SH-SY5Y (cell line): ENCODE measurements around the gene NPSR1.

Experiments
- GATA2 ChIP-seq: IDR thresholded peaks from 2 replicates; pipeline ENCODE4 v1.6.1; 2011; ENCODE audit warnings: mild to moderate bottlenecking, low read depth, low read length
- GATA3 ChIP-seq: IDR thresholded peaks from 2 replicates; pipeline ENCODE4 v1.6.1; 2011; ENCODE audit warnings: low read depth, mild to moderate bottlenecking, low read length, moderate library complexity

The NPSR1 gene

DNA sequence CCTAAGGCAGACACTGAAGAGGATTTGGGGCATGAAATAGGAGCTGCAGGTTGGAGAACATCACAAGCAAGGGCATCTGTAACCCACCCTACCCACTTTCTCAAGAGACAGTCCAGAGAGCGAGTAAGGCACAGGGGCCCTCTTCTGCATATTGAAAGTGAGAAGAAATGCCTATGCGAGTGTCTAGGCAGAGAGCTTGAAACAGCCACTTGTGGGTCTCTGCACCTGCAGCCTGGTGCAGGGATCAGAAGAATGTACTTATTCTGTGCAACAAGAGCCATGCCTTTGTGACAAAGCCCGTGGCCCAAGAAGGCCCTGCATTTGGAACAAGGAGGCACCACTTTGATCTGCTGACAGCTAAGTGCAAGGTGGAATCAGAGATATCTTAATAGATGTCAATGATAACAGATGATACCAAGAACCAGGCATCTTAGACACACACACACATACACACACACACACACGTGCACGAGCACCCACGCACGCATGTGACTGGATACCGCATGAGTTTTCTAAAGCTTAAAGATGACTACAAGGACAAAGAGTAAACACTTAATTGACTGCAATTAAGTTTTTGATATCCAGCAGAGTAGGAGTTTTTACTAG lies 89.3 kb downstream of the NPSR1 start:
- TF ChIP-seq GATA2 (no peak), GATA3 (no peak)

DNA sequence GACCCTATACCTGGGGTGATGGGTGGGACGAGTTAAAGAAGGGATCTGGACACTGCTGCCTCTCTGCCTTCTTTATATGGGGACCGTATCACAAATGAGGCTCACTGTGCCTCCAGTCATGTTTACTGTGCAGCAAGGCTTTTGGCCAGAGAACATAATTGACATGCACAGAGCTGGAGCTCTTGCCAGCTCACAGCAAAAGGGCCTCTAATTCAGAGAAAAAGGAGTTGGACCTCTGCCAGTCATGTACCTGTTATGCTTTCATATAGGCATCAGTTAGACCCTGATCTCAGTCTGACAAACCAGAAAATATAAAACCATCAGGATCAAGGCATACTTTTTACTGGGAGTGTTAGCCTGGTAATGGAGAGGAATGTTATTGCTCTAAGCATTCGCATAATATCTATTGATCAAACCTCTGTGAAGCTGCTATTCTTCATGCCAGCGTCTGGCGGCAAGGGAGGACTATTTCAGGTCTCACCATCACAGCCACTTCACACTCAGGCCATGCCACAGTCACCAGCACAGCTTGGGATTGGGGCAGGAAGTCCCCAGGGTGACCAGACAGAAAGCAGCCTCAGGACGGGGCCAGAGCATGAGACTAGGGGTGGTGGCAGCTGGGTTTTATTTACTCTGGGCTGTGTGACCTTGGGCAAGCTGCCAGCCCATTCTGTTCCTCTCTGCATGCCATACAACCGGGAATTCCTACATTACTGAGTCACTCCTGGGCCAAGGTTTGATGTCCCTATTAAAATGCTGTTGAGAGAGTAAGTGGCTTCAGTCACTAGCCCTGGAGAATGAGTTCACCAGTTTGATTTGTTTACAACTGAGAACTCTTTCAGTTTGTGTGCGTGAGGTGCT lies 90.1 kb downstream of the NPSR1 start:
- TF ChIP-seq GATA3: no peak
- no peak for TF ChIP-seq GATA2

DNA sequence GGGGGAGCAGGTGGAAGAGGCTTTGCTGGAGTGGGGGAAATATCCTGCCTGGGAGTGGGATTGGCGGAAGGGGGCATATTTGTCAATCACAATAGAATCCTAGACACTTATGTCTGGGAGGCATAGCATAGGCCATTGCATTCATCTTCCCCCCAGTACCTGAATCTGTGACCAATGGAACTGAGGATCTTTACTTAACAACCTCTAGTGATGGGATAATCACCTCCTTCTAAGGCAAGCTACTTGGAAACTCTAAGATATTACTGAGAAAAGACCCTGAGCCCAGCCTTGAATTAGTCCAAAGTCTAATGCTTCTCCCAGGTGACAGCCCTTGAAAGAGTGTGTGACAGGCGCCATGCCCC lies 90.7 kb downstream of the NPSR1 start:
- TF ChIP-seq GATA2 (no peak), GATA3 (no peak)

- no peak for TF ChIP-seq GATA2
- TF ChIP-seq GATA3: no peak
Observed at GRCh38 chr7:34749446-34749845, 91.4 kb downstream of the NPSR1 start.

- no peak for TF ChIP-seq GATA2
- TF ChIP-seq GATA3: no peak
Observed at GRCh38 chr7:34750209-34750608, 92.2 kb downstream of the NPSR1 start.

GRCh38 chr7:34750636-34751035 lies 92.6 kb downstream of the NPSR1 start:
- TF ChIP-seq GATA2 (no peak), GATA3 (no peak)

- TF ChIP-seq GATA3: no peak
- TF ChIP-seq GATA2: no peak
Observed at GRCh38 chr7:34751725-34752643, 94.0 kb downstream of the NPSR1 start.

DNA sequence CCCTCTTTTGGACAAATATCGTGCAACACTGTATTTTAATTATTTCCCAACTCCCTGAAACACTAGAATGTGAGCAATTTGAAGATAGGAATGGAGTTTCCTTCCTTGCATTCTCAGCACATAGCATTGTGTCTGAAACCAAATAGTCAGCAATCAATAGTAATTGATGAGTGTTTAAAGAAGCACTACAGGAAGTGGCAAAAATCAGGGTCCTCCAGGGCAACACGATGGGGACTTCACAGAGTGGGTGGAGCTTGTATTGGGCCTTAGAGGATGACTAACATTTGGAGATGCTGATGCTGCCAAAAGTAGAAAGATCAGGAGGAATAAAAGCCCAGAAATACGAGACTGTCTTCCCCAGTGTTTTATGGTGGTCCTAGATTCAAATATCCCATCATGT lies 94.9 kb downstream of the NPSR1 start:
- TF ChIP-seq GATA2: no peak
- TF ChIP-seq GATA3: no peak

- TF ChIP-seq GATA3 (no peak), GATA2 (no peak)
Observed at GRCh38 chr7:34755008-34755407, 97.0 kb downstream of the NPSR1 start.

DNA sequence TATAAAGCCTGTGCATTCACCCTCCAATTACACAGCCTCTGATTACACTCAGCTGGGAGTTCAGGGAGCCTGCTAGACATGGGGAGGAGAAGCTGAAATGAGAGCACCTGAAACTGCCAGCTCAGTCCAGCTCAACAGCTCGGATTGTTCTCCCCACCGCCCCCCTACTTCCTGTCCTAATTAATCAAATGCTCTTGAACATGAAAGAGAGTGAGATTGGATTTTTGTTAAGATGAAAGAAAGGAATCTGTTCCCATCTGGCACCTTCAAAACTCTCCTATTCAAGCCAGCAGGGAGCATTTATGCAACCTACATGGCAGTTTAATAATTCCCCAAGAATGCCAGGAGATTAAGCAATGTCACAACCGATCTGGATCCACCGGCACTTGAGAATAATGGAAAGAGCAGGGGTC lies 98.0 kb downstream of the NPSR1 start:
- no peak for TF ChIP-seq GATA3
- no peak for TF ChIP-seq GATA2

- TF ChIP-seq GATA2: no peak
- TF ChIP-seq GATA3: no peak
Observed at GRCh38 chr7:34756691-34757090, 98.7 kb downstream of the NPSR1 start.

DNA sequence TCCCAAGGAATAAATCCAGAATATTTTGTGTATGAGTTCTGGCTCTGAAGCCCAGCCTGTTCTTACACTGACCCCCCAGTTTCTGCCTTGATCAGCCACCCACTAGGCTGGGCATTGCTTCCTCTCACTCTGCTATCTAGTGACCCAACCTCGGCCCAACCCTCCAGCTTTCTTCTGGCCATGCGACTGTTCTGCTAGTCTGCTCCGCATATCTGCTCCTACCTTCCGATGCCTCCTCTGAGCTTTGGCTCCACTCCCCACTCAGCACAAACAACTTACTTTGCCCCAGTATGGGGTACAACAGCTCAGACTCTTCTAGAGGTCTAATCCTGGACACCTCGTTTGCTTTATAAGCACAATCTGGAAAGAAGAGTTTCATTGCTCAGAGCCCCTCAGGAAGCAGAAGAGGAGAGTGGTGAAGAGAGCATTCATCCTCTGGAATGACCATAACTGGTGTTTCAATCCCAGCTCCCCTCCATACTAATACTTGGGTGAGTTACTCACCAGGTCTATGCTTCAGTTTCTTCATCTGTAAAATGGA lies 99.6 kb downstream of the NPSR1 start:
- no peak for TF ChIP-seq GATA2
- TF ChIP-seq GATA3: no peak

DNA sequence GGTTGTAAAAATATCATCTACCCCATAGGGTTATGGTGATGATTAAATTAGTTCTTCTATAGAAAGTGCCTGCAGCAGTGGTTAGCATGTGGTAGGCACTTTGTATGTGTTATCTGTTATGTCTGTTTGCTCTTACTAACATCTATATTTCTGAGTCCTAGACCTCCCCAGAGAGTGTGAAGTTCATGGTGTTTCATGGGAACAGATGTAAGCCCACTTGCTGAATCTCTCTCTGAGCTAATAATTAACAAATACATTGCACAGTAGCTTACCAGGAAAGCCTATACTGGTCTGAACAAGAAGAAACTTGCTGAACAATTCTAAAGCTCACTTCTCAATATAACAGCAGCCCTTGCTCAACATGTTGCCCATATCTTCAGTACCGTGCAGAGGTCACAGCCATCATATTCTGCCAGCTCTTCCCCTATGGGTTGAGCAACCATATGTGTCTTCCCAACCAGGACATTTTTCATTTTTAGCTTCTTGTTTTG lies 100.1 kb downstream of the NPSR1 start:
- TF ChIP-seq GATA3 (no peak), GATA2 (no peak)

- TF ChIP-seq GATA3: no peak
- TF ChIP-seq GATA2: no peak
Observed at GRCh38 chr7:34759477-34760125, 101.6 kb downstream of the NPSR1 start.
